K562 (cell line): ENCODE measurements around the gene CREB3L2.

Experiments used
- RAD21 ChIP-seq, 2 experiments: fragments of 250-450 bp in 1 of 2; fragments of 450-650 bp in 1 of 2; sonication (Bioruptor Pico) in 1 of 2; formaldehyde crosslinking in 1 of 2; IDR thresholded peaks in 1 of 2; conservative IDR thresholded peaks in 1 of 2; 2 replicates each; pipeline versions ENCODE4 v1.4.0 to v1.8.0; 2020 to 2022; ENCODE audit warnings: mild to moderate bottlenecking in 2 of 2, moderate library complexity in 1 of 2
- TF ChIP-seq, protein P1 (sequence below): fragments of 250-450 bp; sonication (Bioruptor Pico); IDR thresholded peaks from 2 replicates; pipeline ENCODE4 v1.8.0; 2021; ENCODE audit warnings: mild to moderate bottlenecking, moderate library complexity

- TF ChIP-seq, protein P1, sequence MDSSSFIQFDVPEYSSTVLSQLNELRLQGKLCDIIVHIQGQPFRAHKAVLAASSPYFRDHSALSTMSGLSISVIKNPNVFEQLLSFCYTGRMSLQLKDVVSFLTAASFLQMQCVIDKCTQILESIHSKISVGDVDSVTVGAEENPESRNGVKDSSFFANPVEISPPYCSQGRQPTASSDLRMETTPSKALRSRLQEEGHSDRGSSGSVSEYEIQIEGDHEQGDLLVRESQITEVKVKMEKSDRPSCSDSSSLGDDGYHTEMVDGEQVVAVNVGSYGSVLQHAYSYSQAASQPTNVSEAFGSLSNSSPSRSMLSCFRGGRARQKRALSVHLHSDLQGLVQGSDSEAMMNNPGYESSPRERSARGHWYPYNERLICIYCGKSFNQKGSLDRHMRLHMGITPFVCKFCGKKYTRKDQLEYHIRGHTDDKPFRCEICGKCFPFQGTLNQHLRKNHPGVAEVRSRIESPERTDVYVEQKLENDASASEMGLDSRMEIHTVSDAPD (CRISPR knock-in tag): no peak
- TF ChIP-seq RAD21 (CRISPR knock-in tag; conservative IDR thresholded peaks at IDR 0.05 in 1 of 2, IDR thresholded peaks at IDR 0.05 in 1 of 2): no peak
These were observed 153.8 kb downstream of the CREB3L2 start for GRCh38 chr7:137848095-137848494.
